ENCODE data around the gene ZDHHC24.

- TF ChIP-seq, protein P1, sequence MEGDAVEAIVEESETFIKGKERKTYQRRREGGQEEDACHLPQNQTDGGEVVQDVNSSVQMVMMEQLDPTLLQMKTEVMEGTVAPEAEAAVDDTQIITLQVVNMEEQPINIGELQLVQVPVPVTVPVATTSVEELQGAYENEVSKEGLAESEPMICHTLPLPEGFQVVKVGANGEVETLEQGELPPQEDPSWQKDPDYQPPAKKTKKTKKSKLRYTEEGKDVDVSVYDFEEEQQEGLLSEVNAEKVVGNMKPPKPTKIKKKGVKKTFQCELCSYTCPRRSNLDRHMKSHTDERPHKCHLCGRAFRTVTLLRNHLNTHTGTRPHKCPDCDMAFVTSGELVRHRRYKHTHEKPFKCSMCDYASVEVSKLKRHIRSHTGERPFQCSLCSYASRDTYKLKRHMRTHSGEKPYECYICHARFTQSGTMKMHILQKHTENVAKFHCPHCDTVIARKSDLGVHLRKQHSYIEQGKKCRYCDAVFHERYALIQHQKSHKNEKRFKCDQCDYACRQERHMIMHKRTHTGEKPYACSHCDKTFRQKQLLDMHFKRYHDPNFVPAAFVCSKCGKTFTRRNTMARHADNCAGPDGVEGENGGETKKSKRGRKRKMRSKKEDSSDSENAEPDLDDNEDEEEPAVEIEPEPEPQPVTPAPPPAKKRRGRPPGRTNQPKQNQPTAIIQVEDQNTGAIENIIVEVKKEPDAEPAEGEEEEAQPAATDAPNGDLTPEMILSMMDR (IDR thresholded peaks at IDR 0.05; ENCODE audit: low read length): no peak
- TF ChIP-seq EZH2 (IDR thresholded peaks at IDR 0.05; ENCODE audit: borderline replicate concordance, low read length): no peak
Observed at GRCh38 chr11:66505276-66505816, 40.5 kb downstream of the ZDHHC24 start.
